Upper lobe of left lung (tissue), 4 donors: Measurements from ENCODE around the gene TST.

Experiments used
- CTCF ChIP-seq, 6 experiments: fragments of 450-650 bp in 4 of 6; fragments of 200-600 bp in 2 of 6; sonication (generic) in 2 of 6; IDR thresholded peaks; one replicate each; pipeline ENCODE4 v1.5.1; 2016 to 2019; ENCODE audit warnings: antibody characterized with exemption in 6 of 6
- EP300 ChIP-seq, 4 donors: sonication (generic); formaldehyde crosslinking; IDR thresholded peaks; one replicate each; pipeline ENCODE4 v1.5.1; 2017; ENCODE audit warnings: antibody characterized with exemption in 4 of 4, control low read depth in 2 of 4
- POLR2A ChIP-seq, 4 donors: fragments of 450-650 bp; IDR thresholded peaks; one replicate each; pipeline ENCODE4 v1.5.1; 2016 to 2017; ENCODE audit warnings: antibody characterized with exemption in 4 of 4, mild to moderate bottlenecking in 2 of 4
- POLR2AphosphoS5 ChIP-seq, 2 donors: sonication (generic); formaldehyde crosslinking; IDR thresholded peaks; one replicate each; pipeline ENCODE4 v1.5.1; 2017; ENCODE audit warnings: antibody characterized with exemption in 2 of 2

- TF ChIP-seq CTCF (IDR thresholded peaks at IDR 0.05): no peak
- no peak for TF ChIP-seq POLR2A (IDR thresholded peaks at IDR 0.05)
- TF ChIP-seq POLR2AphosphoS5 (IDR thresholded peaks at IDR 0.05): no peak
- no peak for TF ChIP-seq EP300 (IDR thresholded peaks at IDR 0.05)
Observed at GRCh38 chr22:37025500-37026070, 6.3 kb upstream of the TST start.
